SK-N-SH treated with all-trans-retinoic acid at 6 μM for 48 hours (cell line): Measurements from ENCODE around the gene TCFL5.

Experiments
- ATAC-seq: fragments of 200-7000 bp; cut with Tn5 transposase; 3 replicates; pipeline ENCODE4 v1.9.1; 2020; ENCODE audit warnings: mild to moderate bottlenecking, moderate library complexity
- ARNTL ChIP-seq: fragments of 450-650 bp; formaldehyde crosslinking; IDR thresholded peaks from 2 replicates; pipeline ENCODE4 v1.5.0; 2020; ENCODE audit warnings: low read depth, mild to moderate bottlenecking, moderate library complexity, borderline replicate concordance
- BACH2 ChIP-seq: fragments of 250-450 bp; sonication (Bioruptor Pico); IDR thresholded peaks from 2 replicates; pipeline ENCODE4 v1.9.0; 2021; ENCODE audit warnings: mild to moderate bottlenecking, borderline replicate concordance
- CSDC2 ChIP-seq: fragments of 250-450 bp; sonication (Bioruptor Pico); IDR thresholded peaks from 2 replicates; pipeline ENCODE4 v1.5.0; 2020; ENCODE audit warnings: mild to moderate bottlenecking, moderate library complexity
- ESRRG ChIP-seq: fragments of 250-450 bp; sonication (Bioruptor Pico); IDR thresholded peaks from 2 replicates; pipeline ENCODE4 v1.6.1; 2021; ENCODE audit warnings: mild to moderate bottlenecking
- GLIS3 ChIP-seq: fragments of 250-450 bp; sonication (Bioruptor Pico); IDR thresholded peaks from 2 replicates; pipeline ENCODE4 v1.5.0; 2020; ENCODE audit warnings: mild to moderate bottlenecking, moderate library complexity
- ISL1 ChIP-seq: fragments of 250-450 bp; sonication (Bioruptor Pico); IDR thresholded peaks from 2 replicates; pipeline ENCODE4 v2.1.2; 2022; ENCODE audit warnings: mild to moderate bottlenecking, moderate library complexity
- OSR1 ChIP-seq: fragments of 250-450 bp; sonication (Bioruptor Pico); IDR thresholded peaks from 2 replicates; pipeline ENCODE4 v1.8.0; 2022; ENCODE audit warnings: moderate library complexity, mild to moderate bottlenecking, inconsistent platforms
- PATZ1 ChIP-seq: fragments of 250-450 bp; sonication (Bioruptor Pico); IDR thresholded peaks from 2 replicates; pipeline ENCODE4 v1.8.0; 2020; ENCODE audit warnings: mild to moderate bottlenecking, moderate library complexity, borderline replicate concordance
- POU6F1 ChIP-seq: fragments of 250-450 bp; sonication (Bioruptor Pico); IDR thresholded peaks from 2 replicates; pipeline ENCODE4 v1.8.0; 2021; ENCODE audit warnings: low read depth, mild to moderate bottlenecking, moderate library complexity, borderline replicate concordance
- SNAI2 ChIP-seq: fragments of 250-450 bp; sonication (Bioruptor Pico); IDR thresholded peaks from 2 replicates; pipeline ENCODE4 v1.5.0; 2020; ENCODE audit warnings: mild to moderate bottlenecking, moderate library complexity
- TOX ChIP-seq: fragments of 250-450 bp; sonication (Bioruptor Pico); IDR thresholded peaks from 2 replicates; pipeline ENCODE4 v1.8.0; 2021; ENCODE audit warnings: mild to moderate bottlenecking, moderate library complexity, borderline replicate concordance
- TSHZ2 ChIP-seq: fragments of 250-450 bp; sonication (Bioruptor Pico); IDR thresholded peaks from 2 replicates; pipeline ENCODE4 v1.5.0; 2020; ENCODE audit warnings: mild to moderate bottlenecking, moderate library complexity
- ZC3H10 ChIP-seq: fragments of 250-450 bp; sonication (Bioruptor Pico); IDR thresholded peaks from 2 replicates; pipeline ENCODE4 v1.5.1; 2021; ENCODE audit warnings: mild to moderate bottlenecking, moderate library complexity
- ZFP3 ChIP-seq: fragments of 250-450 bp; sonication (Bioruptor Pico); IDR thresholded peaks from 2 replicates; pipeline ENCODE4 v1.5.0; 2020; ENCODE audit warnings: mild to moderate bottlenecking, moderate library complexity
- ZFP30 ChIP-seq: fragments of 450-650 bp; formaldehyde crosslinking; IDR thresholded peaks from 2 replicates; pipeline ENCODE4 v1.5.0; 2022; ENCODE audit warnings: mild to moderate bottlenecking, moderate library complexity
- ZNF565 ChIP-seq: fragments of 450-650 bp; formaldehyde crosslinking; conservative IDR thresholded peaks from 2 replicates; pipeline ENCODE4 v1.5.0; 2020; ENCODE audit warnings: low read depth, mild to moderate bottlenecking, moderate library complexity
- ZNF70 ChIP-seq: fragments of 450-650 bp; formaldehyde crosslinking; IDR thresholded peaks from 2 replicates; pipeline ENCODE4 v1.5.0; 2020; ENCODE audit warnings: mild to moderate bottlenecking, moderate library complexity
- ZNF8 ChIP-seq: fragments of 450-650 bp; formaldehyde crosslinking; IDR thresholded peaks from 2 replicates; pipeline ENCODE4 v1.5.0; 2020; ENCODE audit warnings: mild to moderate bottlenecking, moderate library complexity

The TCFL5 gene

GRCh38 chr20:62805155-62805710 is 56.4 kb downstream of the TCFL5 start (continued):
- no peak for TF ChIP-seq PATZ1 (CRISPR knock-in tag)
- TF ChIP-seq ZFP3 = no peak
- no peak for TF ChIP-seq ARNTL (CRISPR knock-in tag)
- no peak for TF ChIP-seq ESRRG (CRISPR knock-in tag)
- TF ChIP-seq ZC3H10 (CRISPR knock-in tag) = no peak
- no peak for TF ChIP-seq CSDC2 (CRISPR knock-in tag)
- TF ChIP-seq OSR1 = no peak
- TF ChIP-seq ISL1 = no peak
- no peak for TF ChIP-seq ZNF70

DNA sequence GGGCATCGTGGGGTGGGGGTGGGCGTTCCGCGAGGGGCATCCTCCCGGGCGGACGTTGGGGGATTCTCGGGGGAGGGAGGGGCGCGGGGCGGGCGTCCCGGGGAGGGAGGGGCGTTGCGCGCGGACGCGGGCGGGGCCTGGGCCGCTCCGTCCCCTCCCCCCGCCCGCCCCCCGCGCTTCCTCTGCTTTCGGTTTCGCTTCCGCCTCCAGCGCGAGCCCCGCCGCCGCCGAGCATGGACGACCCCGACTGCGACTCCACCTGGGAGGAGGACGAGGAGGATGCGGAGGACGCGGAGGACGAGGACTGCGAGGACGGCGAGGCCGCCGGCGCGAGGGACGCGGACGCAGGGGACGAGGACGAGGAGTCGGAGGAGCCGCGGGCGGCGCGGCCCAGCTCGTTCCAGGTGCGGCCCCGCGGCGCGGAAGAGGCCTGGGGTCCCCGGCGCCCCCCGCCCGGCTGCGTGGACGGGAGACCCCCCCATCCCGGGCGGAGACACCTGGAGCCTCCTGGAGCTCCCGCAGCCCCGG is 56.9 kb downstream of the TCFL5 start, which contains the start of gene OGFR:
Gene OGFR (plus strand): TSS at position 209 of the 528 bp plus-strand sequence. CDS start 25 bp downstream, at position 234.
- ATAC-seq = peak; percentile 10; the same call in 2 of the 3 replicates
- no peak for TF ChIP-seq SNAI2 (CRISPR knock-in tag)
- no peak for TF ChIP-seq PATZ1 (CRISPR knock-in tag)
- TF ChIP-seq ZNF8 (CRISPR knock-in tag) = no peak
- TF ChIP-seq ZNF565 (CRISPR knock-in tag) = no peak
- no peak for TF ChIP-seq OSR1
- no peak for TF ChIP-seq ZNF70
- TF ChIP-seq TOX (CRISPR knock-in tag) = no peak
- TF ChIP-seq ZC3H10 (CRISPR knock-in tag) = no peak
- no peak for TF ChIP-seq GLIS3 (CRISPR knock-in tag)
- no peak for TF ChIP-seq ISL1
- no peak for TF ChIP-seq BACH2 (CRISPR knock-in tag)
- no peak for TF ChIP-seq TSHZ2 (CRISPR knock-in tag)
- TF ChIP-seq, all 23 proteins: peak for 0

GRCh38 chr20:62804021-62804626 is 57.5 kb downstream of the TCFL5 start:
- TF ChIP-seq PATZ1 (CRISPR knock-in tag) = no peak
- TF ChIP-seq POU6F1 (CRISPR knock-in tag) = no peak
- TF ChIP-seq ZFP30 (CRISPR knock-in tag) = no peak
- no peak for TF ChIP-seq BACH2 (CRISPR knock-in tag)
- TF ChIP-seq, all 23 proteins: peak for 0
- peak; percentile 11; the same call in 2 of the 3 replicates for ATAC-seq
